Liver (tissue), 9 donors: Measurements from ENCODE around the gene HES6. TPM values are rescaled to one million over a fixed set of nuclear protein-coding genes. Genes with fewer than 3 reads are reported as not detected.

Experiments used
- DNase-seq: peaks from one replicate; pipeline ENCODE4 v3.0.0-alpha.2; 2017; ENCODE audit warnings: low spot score
- H3K27ac ChIP-seq, 2 donors: one replicate each; pipeline ENCODE4 v1.7.0; 2013; ENCODE audit warnings: inconsistent platforms in 2 of 2, low read length in 2 of 2, control low read depth in 1 of 2, low read depth in 1 of 2, mild to moderate bottlenecking in 1 of 2
- H3K27me3 ChIP-seq, 4 donors: one replicate each; pipeline versions ENCODE4 v1.6.1 to v1.7.0; 2013; ENCODE audit warnings: low read length in 3 of 4, inconsistent platforms in 1 of 4, mild to moderate bottlenecking in 1 of 4, moderate library complexity in 1 of 4; ENCODE audit not compliant: control insufficient read depth in 4 of 4, insufficient read depth in 4 of 4
- H3K36me3 ChIP-seq, 4 donors: one replicate each; pipeline versions ENCODE4 v1.6.1 to v1.7.0; 2013; ENCODE audit warnings: low read length in 3 of 4, mild to moderate bottlenecking in 3 of 4, low read depth in 1 of 4, moderate library complexity in 1 of 4; ENCODE audit not compliant: control insufficient read depth in 4 of 4, insufficient read depth in 3 of 4
- H3K4me1 ChIP-seq, 4 donors: one replicate each; pipeline versions ENCODE4 v1.6.1 to v1.7.0; 2013; ENCODE audit warnings: low read length in 3 of 4, mild to moderate bottlenecking in 3 of 4, moderate library complexity in 1 of 4; ENCODE audit not compliant: control insufficient read depth in 4 of 4, insufficient read depth in 4 of 4
- H3K4me3 ChIP-seq, 3 donors: one replicate each; pipeline versions ENCODE4 v1.6.1 to v1.7.0; 2013; ENCODE audit warnings: low read length in 3 of 3, control low read depth in 1 of 3, low read depth in 1 of 3, mild to moderate bottlenecking in 1 of 3
- H3K9ac ChIP-seq, 2 donors: one replicate each; pipeline ENCODE4 v1.7.0; 2013; ENCODE audit warnings: low read length in 2 of 2, mild to moderate bottlenecking in 2 of 2, moderate library complexity in 2 of 2, control low read depth in 1 of 2, low read depth in 1 of 2
- H3K9me3 ChIP-seq, 4 donors: one replicate each; pipeline versions ENCODE4 v1.6.1 to v1.7.0; 2013; ENCODE audit warnings: low read length in 3 of 4; ENCODE audit not compliant: control insufficient read depth in 4 of 4
- ATF3 ChIP-seq: IDR thresholded peaks from 2 replicates; pipeline ENCODE4 v1.6.1; 2016; ENCODE audit warnings: antibody characterized with exemption
- CTCF ChIP-seq: fragments of 150-350 bp; IDR thresholded peaks from 2 replicates; pipeline ENCODE4 v1.5.1; 2017; ENCODE audit warnings: improper control_type of control experiment, low read depth, low read length; ENCODE audit not compliant: missing input control
- FOXA1 ChIP-seq: IDR thresholded peaks from 2 replicates; pipeline ENCODE4 v1.6.1; 2016; ENCODE audit warnings: antibody characterized with exemption
- FOXA2 ChIP-seq: IDR thresholded peaks from 2 replicates; pipeline ENCODE4 v1.6.1; 2016; ENCODE audit warnings: antibody characterized with exemption
- GABPA ChIP-seq, 2 donors: IDR thresholded peaks in 1 of 2; conservative IDR thresholded peaks in 1 of 2; 2 replicates each; pipeline ENCODE4 v1.6.1; 2016; ENCODE audit warnings: antibody characterized with exemption in 2 of 2, mild to moderate bottlenecking in 1 of 2, moderate library complexity in 1 of 2
- HNF4A ChIP-seq, 2 donors: conservative IDR thresholded peaks; 2 replicates each; pipeline ENCODE4 v1.6.1; 2016; ENCODE audit warnings: antibody characterized with exemption in 2 of 2, mild to moderate bottlenecking in 2 of 2
- HNF4G ChIP-seq: IDR thresholded peaks from 2 replicates; pipeline ENCODE4 v1.6.1; 2016; ENCODE audit warnings: antibody characterized with exemption
- JUND ChIP-seq, 2 donors: IDR thresholded peaks; 2 replicates each; pipeline ENCODE4 v1.6.1; 2016; ENCODE audit warnings: antibody characterized with exemption in 2 of 2
- MAX ChIP-seq: IDR thresholded peaks from 2 replicates; pipeline ENCODE4 v1.6.1; 2016; ENCODE audit warnings: antibody characterized with exemption
- NR2F2 ChIP-seq: IDR thresholded peaks from 2 replicates; pipeline ENCODE4 v1.6.1; 2016; ENCODE audit warnings: antibody characterized with exemption
- RAD21 ChIP-seq, 2 donors: IDR thresholded peaks; 2 replicates each; pipeline ENCODE4 v1.6.1; 2016; ENCODE audit warnings: antibody characterized with exemption in 2 of 2, mild to moderate bottlenecking in 2 of 2
- REST ChIP-seq: IDR thresholded peaks from 2 replicates; pipeline ENCODE4 v1.6.1; 2016; ENCODE audit warnings: antibody characterized with exemption, mild to moderate bottlenecking
- RXRA ChIP-seq, 2 donors: IDR thresholded peaks; 2 replicates each; pipeline ENCODE4 v1.6.1; 2017 to 2018; ENCODE audit warnings: antibody characterized with exemption in 2 of 2, mild to moderate bottlenecking in 1 of 2
- SP1 ChIP-seq: IDR thresholded peaks from 2 replicates; pipeline ENCODE4 v1.6.1; 2018; ENCODE audit warnings: antibody characterized with exemption, mild to moderate bottlenecking
- TAF1 ChIP-seq: conservative IDR thresholded peaks from 2 replicates; pipeline ENCODE4 v1.6.1; 2016; ENCODE audit warnings: antibody characterized with exemption, mild to moderate bottlenecking
- YY1 ChIP-seq: IDR thresholded peaks from 2 replicates; pipeline ENCODE4 v1.6.1; 2016; ENCODE audit warnings: antibody characterized with exemption, mild to moderate bottlenecking
- WGBS: extraction: QIAGEN DNeasy Blood & Tissue Kit; methylation state at CpG from one replicate; pipeline ENCODE4 v1.1.7; 2013; 5-methylcytosine and 5-hydroxymethylcytosine counted together
- polyA plus RNA-seq, 2 donors: library from polyadenylated mRNA; stranded (reverse) in 1 of 2; unstranded in 1 of 2; fragments of 200-250 nt in 1 of 2; fragments of >200 nt in 1 of 2; fragmentation: Nextera tagmentation in 1 of 2; extraction: Ambion mirVana in 1 of 2; gene quantifications; one replicate each; pipeline versions ENCODE4 v1.2.1 to v1.2.3, GENCODE V29; 2013 to 2015
- total RNA-seq, 2 donors: library from RNA; depleted of rRNA; stranded (reverse); fragments of >200 nt; gene quantifications; one replicate each; pipeline ENCODE4 v1.2.3, GENCODE V29; 2014
- donor health status: healthy.
- donor health status: healthy.
- donor health status: healthy.
- donor health status: healthy.
- donor health status: healthy.

Gene HES6
- total and polyA plus RNA-seq, 4 donors, result 1.7 to 13.2 (median 2.6) TPM

GRCh38 chr2:238203094-238203972, 36.5 kb downstream of the HES6 start, which contains the start of gene ILKAP:
ILKAP (minus strand) TSS chr2:238203695; CDS start chr2:238203553, 142 bp downstream.
- peak within 1 kb of the TSS; percentile 86 to 87 for H3K9ac ChIP-seq
- TF ChIP-seq NR2F2, result no peak
- TF ChIP-seq REST, result no peak
- no peak for TF ChIP-seq CTCF
- TF ChIP-seq SP1, result no peak
- no peak for TF ChIP-seq YY1
- WGBS, result under 1% methylated on average over 126 of the region's 126 CpGs
- H3K9me3 ChIP-seq, result no peaks in the 10 kb centered on the region
- H3K27me3 ChIP-seq, result no peaks in the 10 kb centered on the region
- H3K4me1 ChIP-seq, result peaks cover 10 to 29% (median 22%) of the 10 kb centered on the region in 4 donors
- DNase-seq, result peak; percentile 91
- H3K27ac ChIP-seq, result peak within 1 kb of the TSS; percentile 71 to 78
- H3K4me3 ChIP-seq, result peak within 1 kb of the TSS; percentile 73 to 99 (median 81)
- H3K36me3 ChIP-seq, result no peaks in the 10 kb centered on the region

- 16% methylated on average over 27 of the region's 27 CpGs for WGBS
- Histone ChIP-seq H3K9me3 (no peaks in the 10 kb centered on the region), H3K36me3 (no peaks in the 10 kb centered on the region), H3K27ac (peak overlapping the region; percentile 71 to 77), H3K4me3 (peak overlapping the region; percentile 73 to 99 (median 81)), H3K9ac (peak overlapping the region; percentile 86 to 87), H3K4me1 (peaks cover 10 to 29% (median 23%) of the 10 kb centered on the region in 4 donors), H3K27me3 (no peaks in the 10 kb centered on the region)
- DNase-seq, result no peak
- TF ChIP-seq ATF3, result no peak
- no peak for TF ChIP-seq RAD21 (IDR thresholded peaks at IDR 0.05)
- TF ChIP-seq JUND (IDR thresholded peaks at IDR 0.05), result no peak
- no peak for TF ChIP-seq GABPA (IDR thresholded peaks at IDR 0.05 in 1 of 2, conservative IDR thresholded peaks at IDR 0.05 in 1 of 2)
- no peak for TF ChIP-seq FOXA2
- TF ChIP-seq CTCF, result no peak
- no peak for TF ChIP-seq TAF1
- no peak for TF ChIP-seq FOXA1
- no peak for TF ChIP-seq HNF4G
- TF ChIP-seq HNF4A (conservative IDR thresholded peaks at IDR 0.05), result no peak
- TF ChIP-seq YY1, result no peak
- no peak for TF ChIP-seq SP1
- no peak for TF ChIP-seq NR2F2
- TF ChIP-seq RXRA (IDR thresholded peaks at IDR 0.05), result no peak
- no peak for TF ChIP-seq MAX
- TF ChIP-seq REST, result no peak
Observed at GRCh38 chr2:238202326-238203093, 37.3 kb downstream of the HES6 start.
